Brain microvascular endothelial cell (primary cell): Measurements from ENCODE around the gene STAT2.
"Not testable (repeated sequence)": the region's sequence is repeated elsewhere in the genome, so short reads cannot be mapped to it uniquely, and the experiment has no call there.

Experiments used
- DNase-seq: peaks from one replicate; pipeline ENCODE4 v3.0.0-alpha.2; 2020
- H3K27ac ChIP-seq: fragments of 250-450 bp; sonication (Bioruptor Pico); 2 replicates; pipeline ENCODE4 v1.5.1; 2020; ENCODE audit warnings: mild to moderate bottlenecking, moderate library complexity
- H3K27me3 ChIP-seq: fragments of 250-450 bp; sonication (Bioruptor Pico); replicated peaks from 2 replicates; pipeline ENCODE4 v1.5.1; 2020; ENCODE audit warnings: mild to moderate bottlenecking
- H3K36me3 ChIP-seq: fragments of 250-450 bp; sonication (Bioruptor Pico); replicated peaks from 2 replicates; pipeline ENCODE4 v1.5.1; 2020; ENCODE audit warnings: mild to moderate bottlenecking
- H3K4me3 ChIP-seq: 2 replicates; pipeline ENCODE4 v1.5.1; 2011; ENCODE audit warnings: low read depth, mild to moderate bottlenecking, control low read depth, low read length, moderate library complexity
- in situ Hi-C: cut with HindIII; loops from 2 replicates; pipeline ENCODE4 v1.10.0; 2017; ENCODE audit warnings: low sequenced_read_pairs, low pct_ligation_motif_present
- TF ChIP-seq, protein P1 (sequence below): IDR thresholded peaks from 2 replicates; pipeline ENCODE4 v1.5.1; 2011; ENCODE audit warnings: low read depth, mild to moderate bottlenecking, moderate library complexity, low read length, control low read depth, inconsistent platforms; ENCODE audit errors: missing control alignments

The STAT2 gene

DNA sequence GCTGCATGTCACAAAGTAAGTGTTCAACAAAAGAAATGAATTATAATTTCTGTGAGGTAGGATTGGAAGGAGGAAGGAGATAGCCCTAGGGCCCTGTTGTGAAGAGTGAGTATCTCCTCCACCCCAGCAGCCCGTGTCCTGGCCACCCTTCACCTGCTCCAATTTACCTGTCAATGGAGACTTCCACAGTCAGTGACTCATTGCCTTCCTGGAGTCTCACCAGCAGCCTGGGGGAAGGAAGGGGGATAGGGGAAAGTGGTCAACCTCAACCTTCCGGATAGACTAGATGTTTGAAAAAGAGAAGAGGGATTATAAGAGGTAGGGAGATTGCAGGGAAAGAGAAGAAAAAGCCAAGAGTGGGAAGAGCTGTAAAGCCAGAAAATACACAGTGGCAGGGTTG lies 9.2 kb downstream of the STAT2 start:
- Histone ChIP-seq H3K36me3 (peaks cover 87% of the 10 kb centered on the region), H3K27me3 (no peaks in the 10 kb centered on the region), H3K4me3 (no peak overlapping the region), H3K27ac (no peak overlapping the region)
- no peak for DNase-seq
- in situ Hi-C loops, result no loop called here
- TF ChIP-seq, protein P1, sequence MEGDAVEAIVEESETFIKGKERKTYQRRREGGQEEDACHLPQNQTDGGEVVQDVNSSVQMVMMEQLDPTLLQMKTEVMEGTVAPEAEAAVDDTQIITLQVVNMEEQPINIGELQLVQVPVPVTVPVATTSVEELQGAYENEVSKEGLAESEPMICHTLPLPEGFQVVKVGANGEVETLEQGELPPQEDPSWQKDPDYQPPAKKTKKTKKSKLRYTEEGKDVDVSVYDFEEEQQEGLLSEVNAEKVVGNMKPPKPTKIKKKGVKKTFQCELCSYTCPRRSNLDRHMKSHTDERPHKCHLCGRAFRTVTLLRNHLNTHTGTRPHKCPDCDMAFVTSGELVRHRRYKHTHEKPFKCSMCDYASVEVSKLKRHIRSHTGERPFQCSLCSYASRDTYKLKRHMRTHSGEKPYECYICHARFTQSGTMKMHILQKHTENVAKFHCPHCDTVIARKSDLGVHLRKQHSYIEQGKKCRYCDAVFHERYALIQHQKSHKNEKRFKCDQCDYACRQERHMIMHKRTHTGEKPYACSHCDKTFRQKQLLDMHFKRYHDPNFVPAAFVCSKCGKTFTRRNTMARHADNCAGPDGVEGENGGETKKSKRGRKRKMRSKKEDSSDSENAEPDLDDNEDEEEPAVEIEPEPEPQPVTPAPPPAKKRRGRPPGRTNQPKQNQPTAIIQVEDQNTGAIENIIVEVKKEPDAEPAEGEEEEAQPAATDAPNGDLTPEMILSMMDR, result no peak

DNA sequence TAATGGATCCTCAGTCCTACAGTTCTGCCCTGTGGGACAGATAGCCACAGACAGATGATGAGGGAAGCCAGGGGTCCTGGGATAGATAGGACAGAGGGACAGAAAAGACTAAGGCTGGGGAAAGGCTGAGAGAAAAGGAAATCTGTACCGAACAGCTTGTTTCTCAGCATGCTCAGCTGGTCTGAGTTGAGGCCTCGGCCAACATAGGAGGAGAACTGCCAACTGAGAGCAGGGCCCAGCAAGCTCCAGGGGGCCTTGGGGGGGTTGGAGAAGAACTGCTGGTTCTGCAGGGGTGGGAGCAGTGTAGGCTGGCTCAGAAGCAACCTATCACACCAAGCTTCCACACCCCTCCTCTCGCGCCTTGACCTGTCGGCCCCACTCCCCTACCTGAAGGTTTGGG lies 11.1 kb downstream of the STAT2 start:
- H3K4me3 ChIP-seq, result no peak overlapping the region
- H3K36me3 ChIP-seq, result peaks cover 84% of the 10 kb centered on the region
- TF ChIP-seq, protein P1, result no peak
- no peak overlapping the region for H3K27ac ChIP-seq
- in situ Hi-C loops, result no loop called here
- DNase-seq, result no peak
- no peaks in the 10 kb centered on the region for H3K27me3 ChIP-seq

DNA sequence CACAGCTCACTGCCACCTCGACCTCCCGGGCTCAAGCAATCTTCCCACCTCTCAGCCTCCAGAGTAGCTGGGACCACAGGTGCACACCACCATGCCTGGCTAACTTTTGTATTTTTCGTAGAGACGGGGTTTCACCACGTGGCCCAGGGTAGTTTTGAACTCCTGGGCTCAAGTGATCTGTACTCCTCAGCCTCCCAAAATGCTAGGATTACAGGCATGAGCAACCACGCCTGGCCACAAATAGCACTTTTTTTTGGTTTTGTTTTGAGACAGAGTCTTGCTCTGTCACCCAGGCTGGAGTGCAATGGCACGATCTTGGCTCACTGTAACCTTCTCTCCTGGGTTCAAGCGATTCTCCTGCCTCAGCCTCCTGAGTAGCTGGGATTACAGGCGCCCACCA lies 12.7 kb downstream of the STAT2 start:
- DNase-seq, result not testable (repeated sequence)
- peaks cover 82% of the 10 kb centered on the region for H3K36me3 ChIP-seq

DNA sequence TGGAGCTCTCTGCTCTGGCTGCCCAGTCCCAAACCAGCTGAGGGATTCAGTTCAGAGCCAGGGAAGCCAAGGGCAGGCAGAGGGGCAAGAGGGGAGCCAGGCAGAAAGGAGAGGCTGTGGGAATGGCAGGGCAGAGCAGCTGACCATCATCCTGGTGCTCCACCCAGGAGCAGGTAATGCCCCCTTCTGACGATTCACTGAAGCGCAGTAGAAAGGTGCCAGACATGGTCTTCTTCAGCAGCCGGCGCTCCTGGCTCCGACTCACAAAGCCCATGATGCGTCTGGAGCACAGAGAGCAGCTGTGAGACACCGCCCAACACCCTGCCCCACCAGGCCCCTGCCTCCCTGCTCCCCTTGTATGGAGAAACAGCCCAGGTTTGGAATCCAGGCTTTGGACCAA lies 13.2 kb downstream of the STAT2 start:
- TF ChIP-seq, protein P1, result no peak
- Histone ChIP-seq H3K27me3 (no peaks in the 10 kb centered on the region), H3K36me3 (peaks cover 84% of the 10 kb centered on the region), H3K27ac (no peak overlapping the region), H3K4me3 (no peak overlapping the region)
- in situ Hi-C loops, result no loop called here
- no peak for DNase-seq

More for the DNA sequence above, 12.7 kb downstream of the STAT2 start:
- in situ Hi-C loops, H3K27ac ChIP-seq, H3K27me3 ChIP-seq, H3K4me3 ChIP-seq: not testable (repeated sequence)

DNA sequence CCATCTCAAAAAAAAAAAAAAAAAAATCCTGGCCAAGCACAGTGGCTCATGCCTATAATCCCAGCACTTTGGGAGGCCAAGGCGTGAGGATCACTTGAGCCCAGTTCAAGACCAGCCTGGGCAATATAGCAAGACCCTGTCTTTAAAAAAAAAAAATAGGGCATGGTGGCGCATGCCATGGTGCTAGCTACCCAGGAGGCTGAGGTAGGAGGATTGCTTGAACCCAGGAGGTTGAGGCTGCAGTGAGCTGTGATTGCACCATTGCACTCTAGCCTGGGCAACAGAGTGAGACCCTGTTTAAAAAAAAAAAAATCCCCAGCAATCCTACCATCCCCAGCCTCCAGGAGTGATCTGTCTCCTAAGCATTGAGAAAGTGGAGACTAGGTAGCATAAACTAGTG lies 17.6 kb downstream of the STAT2 start:
- H3K4me3 ChIP-seq, in situ Hi-C loops, H3K27ac ChIP-seq, DNase-seq, H3K27me3 ChIP-seq: not testable (repeated sequence)
- H3K36me3 ChIP-seq, result peaks cover 44% of the 10 kb centered on the region

DNA sequence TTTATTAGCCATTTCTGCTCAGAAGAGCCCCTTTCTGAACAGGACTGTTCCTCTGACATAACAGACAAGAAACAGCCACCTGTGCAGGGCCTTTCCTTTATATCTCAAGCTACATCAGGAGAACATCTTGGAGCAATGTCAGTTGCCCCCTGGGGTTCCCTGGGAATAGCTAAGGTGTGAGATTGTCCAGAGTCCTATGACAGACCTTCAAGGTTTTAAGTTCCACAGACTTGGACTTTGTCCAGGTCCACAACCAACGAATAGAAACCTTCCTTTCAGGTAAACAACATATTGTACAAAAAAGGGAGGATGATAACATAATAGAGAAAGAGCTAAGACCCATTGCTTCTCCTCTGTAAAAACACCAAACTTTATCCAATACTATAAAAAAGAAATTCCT lies 18.3 kb downstream of the STAT2 start:
- DNase-seq, result no peak
- H3K27ac ChIP-seq, result no peak overlapping the region
- TF ChIP-seq, protein P1, result no peak
- H3K4me3 ChIP-seq, result no peak overlapping the region
- in situ Hi-C loops, result no loop called here
- peaks cover 37% of the 10 kb centered on the region for H3K36me3 ChIP-seq
- no peaks in the 10 kb centered on the region for H3K27me3 ChIP-seq

DNA sequence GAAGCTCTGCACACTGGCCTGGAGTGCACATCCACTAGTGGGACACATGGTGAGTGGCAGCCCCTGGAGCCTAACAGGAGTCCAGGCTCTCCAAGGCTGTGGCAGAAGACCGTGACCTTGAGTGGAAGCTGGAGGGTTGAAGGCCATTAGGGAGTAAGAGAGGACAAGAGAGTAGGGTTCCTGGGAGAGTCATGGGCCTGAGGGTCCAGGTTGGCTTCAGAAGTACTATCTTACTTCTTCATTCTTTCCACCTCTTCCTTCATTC lies 20.8 kb downstream of the STAT2 start:
- peaks cover 20% of the 10 kb centered on the region for H3K36me3 ChIP-seq
- in situ Hi-C loops, result no loop called here
- no peak overlapping the region for H3K4me3 ChIP-seq
- no peak for DNase-seq
- no peak overlapping the region for H3K27ac ChIP-seq
- TF ChIP-seq, protein P1, result no peak
- no peaks in the 10 kb centered on the region for H3K27me3 ChIP-seq
